K562 (cell line): ENCODE data around the gene HGS. TPM values are rescaled to one million over a fixed set of nuclear protein-coding genes. Genes with fewer than 3 reads are reported as not detected.

Experiments used
- CBX1 ChIP-seq: sonication (generic); IDR thresholded peaks from 2 replicates; pipeline ENCODE4 v1.6.1; 2016; ENCODE audit warnings: antibody characterized with exemption, low read depth, mild to moderate bottlenecking
- LCOR ChIP-seq: sonication (generic); formaldehyde crosslinking; IDR thresholded peaks from 2 replicates; pipeline ENCODE4 v1.8.0; 2022; ENCODE audit warnings: mild to moderate bottlenecking, missing genetic modification reagents
- LEF1 ChIP-seq: fragments of 450-650 bp; IDR thresholded peaks from 2 replicates; pipeline ENCODE4 v1.6.1; 2016; ENCODE audit warnings: mild to moderate bottlenecking
- MED1 ChIP-seq: sonication (generic); formaldehyde crosslinking; IDR thresholded peaks from 2 replicates; pipeline ENCODE4 v1.8.1; 2023; ENCODE audit warnings: missing genetic modification reagents, borderline replicate concordance
- MXI1 ChIP-seq: IDR thresholded peaks from 2 replicates; pipeline ENCODE4 v1.6.1; 2011; ENCODE audit warnings: low read depth, mild to moderate bottlenecking, improper control_type of control experiment, low read length
- MYBL2 ChIP-seq, 2 experiments: fragments of 450-650 bp in 1 of 2; sonication (generic) in 1 of 2; formaldehyde crosslinking in 1 of 2; IDR thresholded peaks; 2 replicates each; pipeline versions ENCODE4 v1.6.1 to v1.8.1; 2017 to 2022; ENCODE audit warnings: borderline replicate concordance in 1 of 2, inconsistent platforms in 1 of 2, low read depth in 1 of 2, mild to moderate bottlenecking in 1 of 2, missing genetic modification reagents in 1 of 2, moderate library complexity in 1 of 2
- PML ChIP-seq: IDR thresholded peaks from 2 replicates; pipeline ENCODE4 v1.6.1; 2012; ENCODE audit warnings: low read length, inconsistent platforms
- PRMT5 ChIP-seq: sonication (generic); formaldehyde crosslinking; IDR thresholded peaks from 2 replicates; pipeline ENCODE4 v1.5.0; 2020; ENCODE audit warnings: missing genetic modification reagents
- SAFB ChIP-seq: fragments of 200-400 bp; formaldehyde crosslinking; IDR thresholded peaks from 2 replicates; pipeline ENCODE4 v1.6.1; 2017; ENCODE audit warnings: low read depth, low read length, borderline replicate concordance
- SMAD1 ChIP-seq: fragments of 150-350 bp; IDR thresholded peaks from 2 replicates; pipeline ENCODE4 v1.6.1; 2014; ENCODE audit warnings: low read length, low read depth; ENCODE audit not compliant: partially characterized antibody
- ZFP30 ChIP-seq: fragments of 250-450 bp; sonication (Bioruptor Pico); IDR thresholded peaks from 2 replicates; pipeline ENCODE4 v1.8.0; 2022; ENCODE audit warnings: moderate library complexity, mild to moderate bottlenecking, inconsistent platforms, borderline replicate concordance
- ZFP36 ChIP-seq: fragments of 150-350 bp; IDR thresholded peaks from 2 replicates; pipeline ENCODE4 v1.6.1; 2018; ENCODE audit warnings: low read length, low read depth; ENCODE audit not compliant: partially characterized antibody
- ZNF184 ChIP-seq: sonication (generic); formaldehyde crosslinking; IDR thresholded peaks from 2 replicates; pipeline ENCODE4 v1.5.0; 2020; ENCODE audit warnings: missing genetic modification reagents
- ZNF239 ChIP-seq: fragments of 250-450 bp; sonication (Bioruptor Pico); IDR thresholded peaks from 2 replicates; pipeline ENCODE4 v1.4.0; 2020; ENCODE audit warnings: mild to moderate bottlenecking
- ZNF316 ChIP-seq: fragments of 450-650 bp; IDR thresholded peaks from 2 replicates; pipeline ENCODE4 v1.6.1; 2016
- ZNF584 ChIP-seq: fragments of 200-800 bp; sonication (Bioruptor generic); IDR thresholded peaks from 2 replicates; pipeline ENCODE4 v1.6.1; 2016; ENCODE audit warnings: low read depth, mild to moderate bottlenecking, missing genetic modification characterization, missing compliant biosample characterization
- ZSCAN32 ChIP-seq: fragments of 450-650 bp; formaldehyde crosslinking; IDR thresholded peaks from 2 replicates; pipeline ENCODE4 v1.4.0; 2020; ENCODE audit warnings: mild to moderate bottlenecking, moderate library complexity
- polyA plus RNA-seq, 8 experiments: library from polyadenylated mRNA; depleted of rRNA in 4 of 8; stranded (reverse) in 5 of 8; unstranded in 3 of 8; fragments of >200 nt; fragmentation: Nextera tagmentation in 2 of 8; fragmentation: Illumina TruSeq in 1 of 8; extraction: Ambion mirVana in 2 of 8; extraction: Trizol in 1 of 8; gene quantifications; 2 replicates each; pipeline versions ENCODE4 v1.2.1 to v1.2.3, GENCODE V29; 2011 to 2014; ENCODE audit warnings: inconsistent platforms in 1 of 8, missing spikeins in 1 of 8
- total RNA-seq, 7 experiments: library from RNA; depleted of rRNA in 6 of 7; stranded (reverse); fragments of >200 nt in 6 of 7; fragmentation: Illumina TruSeq in 2 of 7; extraction: Trizol in 2 of 7; gene quantifications; 2 replicates each; pipeline versions ENCODE4 v1.2.1 to v1.2.3, GENCODE V29; 2011 to 2021; ENCODE audit warnings: low replicate concordance in 1 of 7
- TF ChIP-seq, protein P1 (sequence below): sonication (generic); formaldehyde crosslinking; IDR thresholded peaks from 2 replicates; pipeline ENCODE4 v1.8.0; 2022; ENCODE audit warnings: mild to moderate bottlenecking, missing genetic modification reagents
- TF ChIP-seq, protein P2 (sequence below): sonication (generic); formaldehyde crosslinking; IDR thresholded peaks from 2 replicates; pipeline ENCODE4 v1.8.0; 2022; ENCODE audit warnings: missing genetic modification reagents, mild to moderate bottlenecking, moderate library complexity, borderline replicate concordance
- TF ChIP-seq, protein P3 (sequence below): sonication (generic); formaldehyde crosslinking; IDR thresholded peaks from 2 replicates; pipeline ENCODE4 v1.8.0; 2023; ENCODE audit warnings: missing genetic modification reagents, mild to moderate bottlenecking, borderline replicate concordance

HGS gene
- total and polyA plus RNA-seq, 9 of the 15 experiments (the other 6 are each of a cell fraction or from before 2014, with no cell fraction given): 3.9 to 176 (median 77.1) TPM

DNA sequence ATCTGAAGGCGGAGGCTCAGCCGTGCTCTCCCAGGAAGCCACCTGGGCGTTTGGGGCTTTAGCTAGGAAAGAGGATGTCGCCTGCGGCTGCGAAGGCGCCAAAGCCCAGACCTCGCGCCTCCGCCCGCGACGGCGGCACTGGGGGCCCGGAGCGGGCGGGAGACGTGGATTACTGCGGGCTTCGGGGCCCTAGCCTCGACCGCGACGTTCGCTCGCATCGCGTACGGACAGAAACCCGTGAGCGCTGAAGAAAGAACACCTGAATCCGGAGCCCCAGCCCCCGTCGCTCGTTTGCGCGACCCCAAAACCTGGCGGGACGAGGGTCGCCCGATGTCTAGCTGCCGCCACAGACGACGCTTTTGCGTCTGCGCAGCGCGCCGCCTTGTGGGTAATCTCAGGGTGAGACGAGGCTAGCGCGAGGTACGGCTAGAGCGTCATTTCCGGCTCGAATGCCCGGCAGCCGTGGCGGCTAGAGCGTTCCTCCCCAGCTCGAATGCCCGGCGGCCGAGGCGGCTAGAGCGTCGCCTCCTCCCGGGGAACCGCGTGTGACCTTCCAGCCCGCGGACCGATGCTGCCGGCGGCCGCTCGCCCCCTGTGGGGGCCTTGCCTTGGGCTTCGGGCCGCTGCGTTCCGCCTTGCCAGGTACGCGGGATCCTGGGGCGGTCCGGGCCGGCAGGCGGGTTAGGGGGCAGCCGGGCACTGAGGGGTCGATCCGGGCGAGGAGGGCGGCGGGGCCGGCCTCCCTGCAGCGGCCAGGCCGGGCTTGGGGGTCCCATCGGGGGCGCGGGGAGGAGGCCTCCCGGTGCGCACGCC is 19.3 kb downstream of the HGS start, which contains the start of gene MRPL12 (continued):
- TF ChIP-seq, protein P1, sequence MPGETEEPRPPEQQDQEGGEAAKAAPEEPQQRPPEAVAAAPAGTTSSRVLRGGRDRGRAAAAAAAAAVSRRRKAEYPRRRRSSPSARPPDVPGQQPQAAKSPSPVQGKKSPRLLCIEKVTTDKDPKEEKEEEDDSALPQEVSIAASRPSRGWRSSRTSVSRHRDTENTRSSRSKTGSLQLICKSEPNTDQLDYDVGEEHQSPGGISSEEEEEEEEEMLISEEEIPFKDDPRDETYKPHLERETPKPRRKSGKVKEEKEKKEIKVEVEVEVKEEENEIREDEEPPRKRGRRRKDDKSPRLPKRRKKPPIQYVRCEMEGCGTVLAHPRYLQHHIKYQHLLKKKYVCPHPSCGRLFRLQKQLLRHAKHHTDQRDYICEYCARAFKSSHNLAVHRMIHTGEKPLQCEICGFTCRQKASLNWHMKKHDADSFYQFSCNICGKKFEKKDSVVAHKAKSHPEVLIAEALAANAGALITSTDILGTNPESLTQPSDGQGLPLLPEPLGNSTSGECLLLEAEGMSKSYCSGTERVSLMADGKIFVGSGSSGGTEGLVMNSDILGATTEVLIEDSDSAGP (CRISPR knock-in tag): no peak
- TF ChIP-seq PRMT5 (CRISPR knock-in tag) (no peak), LCOR (peak; percentile 74; the same call in 1 of the 2 replicates), LEF1 (no peak), ZNF584 (CRISPR knock-in tag) (no peak), MED1 (no peak), ZFP36 (no peak), CBX1 (no peak), SMAD1 (peak; percentile 29), ZNF239 (CRISPR knock-in tag) (no peak), SAFB (no peak), ZSCAN32 (CRISPR knock-in tag) (no peak), ZFP30 (CRISPR knock-in tag) (no peak), MYBL2 (IDR thresholded peaks at IDR 0.05; ENCODE audit: low read depth) (no peak), MYBL2 (CRISPR knock-in tag; IDR thresholded peaks at IDR 0.05; ENCODE audit: borderline replicate concordance) (no peak), ZNF184 (CRISPR knock-in tag) (no peak), PML (peak; percentile 69), MXI1 (0 out of 2 replicates have a peak, but pooled peaks have one; percentile 2), ZNF316 (no peak)
- TF ChIP-seq, protein P2, sequence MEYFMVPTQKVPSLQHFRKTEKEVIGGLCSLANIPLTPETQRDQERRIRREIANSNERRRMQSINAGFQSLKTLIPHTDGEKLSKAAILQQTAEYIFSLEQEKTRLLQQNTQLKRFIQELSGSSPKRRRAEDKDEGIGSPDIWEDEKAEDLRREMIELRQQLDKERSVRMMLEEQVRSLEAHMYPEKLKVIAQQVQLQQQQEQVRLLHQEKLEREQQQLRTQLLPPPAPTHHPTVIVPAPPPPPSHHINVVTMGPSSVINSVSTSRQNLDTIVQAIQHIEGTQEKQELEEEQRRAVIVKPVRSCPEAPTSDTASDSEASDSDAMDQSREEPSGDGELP (CRISPR knock-in tag): peak; percentile 85
- TF ChIP-seq, protein P3, sequence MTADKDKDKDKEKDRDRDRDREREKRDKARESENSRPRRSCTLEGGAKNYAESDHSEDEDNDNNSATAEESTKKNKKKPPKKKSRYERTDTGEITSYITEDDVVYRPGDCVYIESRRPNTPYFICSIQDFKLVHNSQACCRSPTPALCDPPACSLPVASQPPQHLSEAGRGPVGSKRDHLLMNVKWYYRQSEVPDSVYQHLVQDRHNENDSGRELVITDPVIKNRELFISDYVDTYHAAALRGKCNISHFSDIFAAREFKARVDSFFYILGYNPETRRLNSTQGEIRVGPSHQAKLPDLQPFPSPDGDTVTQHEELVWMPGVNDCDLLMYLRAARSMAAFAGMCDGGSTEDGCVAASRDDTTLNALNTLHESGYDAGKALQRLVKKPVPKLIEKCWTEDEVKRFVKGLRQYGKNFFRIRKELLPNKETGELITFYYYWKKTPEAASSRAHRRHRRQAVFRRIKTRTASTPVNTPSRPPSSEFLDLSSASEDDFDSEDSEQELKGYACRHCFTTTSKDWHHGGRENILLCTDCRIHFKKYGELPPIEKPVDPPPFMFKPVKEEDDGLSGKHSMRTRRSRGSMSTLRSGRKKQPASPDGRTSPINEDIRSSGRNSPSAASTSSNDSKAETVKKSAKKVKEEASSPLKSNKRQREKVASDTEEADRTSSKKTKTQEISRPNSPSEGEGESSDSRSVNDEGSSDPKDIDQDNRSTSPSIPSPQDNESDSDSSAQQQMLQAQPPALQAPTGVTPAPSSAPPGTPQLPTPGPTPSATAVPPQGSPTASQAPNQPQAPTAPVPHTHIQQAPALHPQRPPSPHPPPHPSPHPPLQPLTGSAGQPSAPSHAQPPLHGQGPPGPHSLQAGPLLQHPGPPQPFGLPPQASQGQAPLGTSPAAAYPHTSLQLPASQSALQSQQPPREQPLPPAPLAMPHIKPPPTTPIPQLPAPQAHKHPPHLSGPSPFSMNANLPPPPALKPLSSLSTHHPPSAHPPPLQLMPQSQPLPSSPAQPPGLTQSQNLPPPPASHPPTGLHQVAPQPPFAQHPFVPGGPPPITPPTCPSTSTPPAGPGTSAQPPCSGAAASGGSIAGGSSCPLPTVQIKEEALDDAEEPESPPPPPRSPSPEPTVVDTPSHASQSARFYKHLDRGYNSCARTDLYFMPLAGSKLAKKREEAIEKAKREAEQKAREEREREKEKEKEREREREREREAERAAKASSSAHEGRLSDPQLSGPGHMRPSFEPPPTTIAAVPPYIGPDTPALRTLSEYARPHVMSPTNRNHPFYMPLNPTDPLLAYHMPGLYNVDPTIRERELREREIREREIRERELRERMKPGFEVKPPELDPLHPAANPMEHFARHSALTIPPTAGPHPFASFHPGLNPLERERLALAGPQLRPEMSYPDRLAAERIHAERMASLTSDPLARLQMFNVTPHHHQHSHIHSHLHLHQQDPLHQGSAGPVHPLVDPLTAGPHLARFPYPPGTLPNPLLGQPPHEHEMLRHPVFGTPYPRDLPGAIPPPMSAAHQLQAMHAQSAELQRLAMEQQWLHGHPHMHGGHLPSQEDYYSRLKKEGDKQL (CRISPR knock-in tag): 0 out of 2 replicates have a peak, but pooled peaks have one; percentile 86
